UCSD-AML1 (cell line): ENCODE results near the gene OFD1.

Experiments
- DNase-seq: peaks from one replicate; lab custom pipeline; 2025; ENCODE audit not compliant: unreplicated experiment; lab: John Stamatoyannopoulos, UW

Gene OFD1

GRCh38 chrX:13734278-13735172, at the start of gene OFD1, which contains the start of gene TRAPPC2:
Gene OFD1 (plus strand): TSS chrX:13734748. CDS start chrX:13735072, 324 bp downstream.
Gene TRAPPC2 (minus strand): TSS chrX:13734620. CDS start chrX:13719963, 14,657 bp downstream.
- peak; percentile 90 for DNase-seq

GRCh38 chrX:13685126-13685763, 49.3 kb upstream of the OFD1 start:
- DNase-seq: no peak

DNA sequence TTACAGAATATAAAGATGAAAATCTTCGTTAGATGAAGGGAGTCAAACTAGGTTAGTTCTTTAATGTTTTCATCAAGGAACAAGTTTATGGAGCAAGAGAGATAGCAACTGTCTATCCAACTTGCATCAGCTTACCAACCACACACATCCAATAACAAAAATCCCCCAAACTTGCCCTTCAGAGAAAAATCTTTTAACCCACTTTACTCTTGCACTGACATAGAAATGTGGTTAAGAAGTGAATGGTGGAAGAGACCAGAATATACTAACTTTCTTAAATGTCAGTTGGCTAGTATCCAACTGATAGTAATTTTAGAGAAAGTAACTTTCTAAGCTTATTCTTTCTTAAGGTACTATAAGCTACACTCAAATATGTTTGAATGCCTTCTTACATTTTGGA, 47.3 kb upstream of the OFD1 start:
- DNase-seq: no peak

- no peak for DNase-seq
Observed at GRCh38 chrX:13688384-13688957, 46.1 kb upstream of the OFD1 start.

DNA sequence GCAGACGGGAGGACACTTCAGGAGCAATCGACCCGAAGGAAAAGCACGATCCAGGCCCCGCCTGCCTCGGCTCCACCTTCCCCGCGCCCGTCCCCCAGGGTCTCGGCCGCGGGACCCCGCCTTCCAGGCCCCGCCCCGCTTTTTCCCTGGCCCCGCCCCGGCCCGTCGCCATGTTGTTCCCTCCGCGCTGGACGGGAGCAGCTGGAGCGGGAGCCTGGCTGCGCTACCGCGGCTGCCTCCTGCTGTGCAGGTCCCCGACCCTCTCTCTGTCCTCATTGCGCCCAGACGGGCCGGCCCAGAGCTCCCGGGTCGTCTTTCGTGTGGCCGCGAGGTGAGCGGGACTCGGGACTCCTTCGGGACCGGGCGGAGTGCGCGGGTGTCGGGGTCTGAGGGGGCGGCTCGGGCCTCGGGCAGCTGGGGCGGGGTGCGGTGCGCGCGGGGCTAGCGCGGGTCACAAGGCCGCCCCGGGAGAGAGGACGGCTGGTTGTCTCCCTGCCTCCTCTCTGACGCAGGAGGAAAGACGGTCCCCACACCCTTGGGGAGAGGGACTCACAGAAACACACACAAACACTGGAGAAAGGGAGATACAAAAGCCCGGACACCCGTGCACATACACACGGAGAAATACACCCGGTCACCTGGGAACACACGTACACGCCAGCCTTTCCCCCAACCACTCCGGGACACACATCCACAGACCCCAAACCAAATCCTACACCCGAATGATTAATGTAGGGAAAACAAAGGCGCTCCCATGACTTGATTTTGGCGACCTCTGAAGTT, 45.4 kb upstream of the OFD1 start, which contains the start of gene RAB9A:
RAB9A (plus strand) TSS at position 171 of the 783 bp plus-strand sequence. CDS start 19,619 bp downstream, outside the sequence.
- DNase-seq: peak; percentile 82

- no peak for DNase-seq
Observed at GRCh38 chrX:13689741-13690211, 44.8 kb upstream of the OFD1 start.

GRCh38 chrX:13690836-13691235, 43.7 kb upstream of the OFD1 start:
- no peak for DNase-seq

DNA sequence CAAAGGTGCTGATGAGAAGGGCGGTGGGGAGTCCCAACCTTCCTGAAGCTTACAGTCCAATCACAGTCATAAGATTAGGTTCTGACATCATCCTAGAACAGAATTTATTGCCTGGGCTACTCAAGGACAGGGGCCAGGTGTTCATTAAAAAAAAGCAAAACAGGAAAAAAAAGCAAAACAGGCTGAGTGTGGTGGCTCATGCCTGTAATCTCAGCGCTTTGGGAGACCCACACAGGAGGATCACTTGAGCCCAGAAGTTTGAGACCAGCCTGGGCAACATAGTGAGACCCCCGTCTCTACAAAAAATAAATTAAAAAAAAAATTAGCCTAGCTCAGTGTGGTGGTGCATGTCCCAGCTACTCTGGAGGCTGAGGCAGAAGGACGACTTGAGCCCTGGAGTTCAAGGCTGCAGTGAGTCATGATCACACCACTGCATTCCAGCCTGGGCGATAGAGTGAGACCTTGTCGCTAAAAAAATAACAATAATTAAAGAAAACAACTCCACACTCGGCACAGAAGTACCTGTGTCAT, 42.6 kb upstream of the OFD1 start:
- no peak for DNase-seq

DNA sequence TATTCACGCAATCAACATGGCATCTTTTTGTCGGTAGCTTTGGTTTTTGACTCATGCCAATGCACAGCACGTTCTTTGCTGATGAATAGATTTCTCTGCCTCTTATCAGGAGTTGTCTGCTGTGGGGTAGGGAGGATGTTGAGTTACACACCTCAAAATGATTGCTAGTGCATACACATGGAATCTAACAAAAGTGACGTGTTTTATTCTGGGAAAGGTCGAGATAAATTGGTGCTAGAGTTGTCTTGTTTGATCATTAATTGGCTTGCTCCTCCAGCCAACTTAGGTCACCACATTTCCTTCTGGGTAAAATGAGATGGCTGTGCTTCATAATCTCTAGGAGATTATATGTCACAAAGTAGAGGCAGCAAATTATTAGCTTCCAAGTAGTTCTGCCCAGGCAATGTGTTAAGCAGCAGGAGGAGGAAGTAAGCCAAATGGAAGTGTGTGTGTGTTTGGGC, 41.7 kb upstream of the OFD1 start:
- DNase-seq: no peak

- no peak for DNase-seq
Observed at GRCh38 chrX:13693341-13693961, 41.1 kb upstream of the OFD1 start.

GRCh38 chrX:13694359-13694758, 40.2 kb upstream of the OFD1 start:
- no peak for DNase-seq

DNA sequence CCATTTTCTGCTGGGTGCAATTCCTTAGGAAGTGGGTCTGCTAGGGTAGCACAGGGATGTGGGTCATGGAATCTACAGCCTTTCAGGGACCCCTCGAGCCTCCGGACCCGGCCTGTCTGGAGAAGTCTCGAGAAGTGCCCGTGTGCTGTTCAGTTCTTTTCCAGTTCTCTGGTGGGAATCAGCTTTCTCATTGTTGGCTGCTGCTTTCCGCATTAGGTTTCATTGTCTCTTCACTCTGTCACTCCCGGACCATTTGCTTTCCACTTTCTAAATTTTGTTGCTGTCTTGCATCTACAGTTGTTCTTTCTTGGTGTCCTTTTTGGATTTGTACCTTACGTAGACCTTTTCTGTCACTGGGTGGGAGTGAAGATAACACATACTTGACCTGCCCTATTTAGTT, 39.6 kb upstream of the OFD1 start:
- no peak for DNase-seq

- DNase-seq: no peak
Observed at GRCh38 chrX:13695601-13696115, 38.9 kb upstream of the OFD1 start.

DNA sequence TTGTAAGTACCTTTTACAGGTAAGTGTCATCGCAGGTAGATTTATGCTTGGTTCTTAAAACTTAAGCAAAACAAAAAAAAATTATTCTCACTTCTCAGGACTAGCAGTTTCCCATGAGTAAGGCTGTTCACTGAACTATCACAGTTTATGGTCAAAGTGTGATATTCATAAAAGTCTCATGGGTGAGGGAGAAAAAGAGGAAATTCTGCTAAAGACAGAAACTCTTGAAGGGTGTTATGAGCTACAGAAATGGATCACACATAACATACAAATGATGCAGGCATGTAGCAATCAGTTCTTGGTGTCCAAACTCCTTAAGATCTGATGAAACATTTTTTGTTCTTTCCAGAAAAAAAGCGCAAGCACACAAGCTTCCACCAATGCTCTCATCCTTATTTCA, 37.1 kb upstream of the OFD1 start:
- no peak for DNase-seq

GRCh38 chrX:13697976-13698375, 36.6 kb upstream of the OFD1 start:
- no peak for DNase-seq

DNA sequence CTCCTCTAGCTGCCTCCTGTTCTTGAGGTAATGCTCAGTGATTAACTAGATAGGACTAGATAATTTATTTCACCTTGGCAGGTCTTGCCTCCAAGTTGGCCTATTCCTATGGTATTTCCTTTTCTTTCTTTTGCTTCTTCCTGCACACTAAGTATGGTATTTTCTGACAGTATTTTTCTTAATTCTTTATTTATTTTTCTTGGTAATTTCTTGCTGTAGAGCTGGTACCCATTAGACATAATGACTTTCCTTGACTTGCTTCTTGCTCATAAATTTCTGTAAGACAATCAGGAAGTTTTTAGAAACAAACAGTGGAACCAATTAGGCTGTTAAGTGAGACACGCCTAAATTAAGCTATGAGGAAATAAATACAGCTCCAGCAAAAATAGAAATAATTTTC, 36.1 kb upstream of the OFD1 start:
- no peak for DNase-seq

- no peak for DNase-seq
Observed at GRCh38 chrX:13699183-13699826, 35.2 kb upstream of the OFD1 start.

DNA sequence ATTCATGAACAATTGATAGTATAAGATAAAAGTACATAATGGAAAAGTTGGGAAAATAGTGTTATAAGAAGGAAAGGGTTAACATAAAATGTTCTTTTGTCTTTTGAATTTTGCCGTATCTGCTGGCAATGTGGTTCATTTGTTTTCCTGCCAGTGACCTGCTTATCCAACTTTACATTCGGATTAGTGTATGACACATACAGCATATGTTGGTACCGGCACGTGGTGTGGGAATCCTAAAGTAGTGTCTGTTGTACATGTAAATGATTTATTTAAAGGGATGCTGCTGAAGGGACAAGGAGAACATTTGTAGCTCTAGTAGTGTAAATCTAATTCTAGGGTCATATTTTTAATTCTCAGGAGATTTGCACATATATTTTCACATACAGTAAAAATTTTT, 34.2 kb upstream of the OFD1 start:
- no peak for DNase-seq

GRCh38 chrX:13702111-13702789, 32.3 kb upstream of the OFD1 start:
- no peak for DNase-seq
